A549 (cell line): ENCODE results near the gene MED17.

Experiments
- EP300 ChIP-seq, 2 experiments: fragments of >200 bp; sonication (Bioruptor Twin); formaldehyde crosslinking; IDR thresholded peaks; 2 replicates in 1 of 2; 3 replicates in 1 of 2; pipeline ENCODE4 v1.6.1; 2016 to 2017
- HOXA7 ChIP-seq: fragments of 250-450 bp; sonication (Bioruptor Pico); IDR thresholded peaks from 2 replicates; pipeline ENCODE4 v1.5.0; 2020; ENCODE audit warnings: mild to moderate bottlenecking, moderate library complexity
- TF ChIP-seq, protein P1 (sequence below): fragments of >200 bp; sonication (Bioruptor Twin); formaldehyde crosslinking; IDR thresholded peaks from 3 replicates; pipeline ENCODE4 v1.5.1; 2016

DNA sequence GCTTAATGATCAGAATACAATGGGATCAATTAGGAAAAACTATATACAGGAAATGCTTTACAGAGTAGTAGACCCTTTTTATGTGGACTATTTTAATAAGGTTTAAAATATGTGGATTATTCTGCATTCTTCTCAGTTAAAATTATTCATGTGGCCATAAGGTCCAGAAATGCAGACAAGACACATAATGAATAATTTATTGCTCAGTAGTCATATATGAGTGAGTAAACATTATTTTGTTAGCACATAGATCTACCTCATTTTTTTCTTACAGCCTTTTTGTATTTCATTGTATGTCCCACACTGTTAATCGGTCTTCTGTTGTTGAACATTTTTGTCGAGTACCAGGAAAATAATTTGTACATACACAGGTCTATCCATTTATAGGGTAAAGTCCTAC is 20.8 kb downstream of the MED17 start:
- TF ChIP-seq EP300 (IDR thresholded peaks at IDR 0.05) (no peak), HOXA7 (CRISPR knock-in tag) (no peak)
- TF ChIP-seq, protein P1, sequence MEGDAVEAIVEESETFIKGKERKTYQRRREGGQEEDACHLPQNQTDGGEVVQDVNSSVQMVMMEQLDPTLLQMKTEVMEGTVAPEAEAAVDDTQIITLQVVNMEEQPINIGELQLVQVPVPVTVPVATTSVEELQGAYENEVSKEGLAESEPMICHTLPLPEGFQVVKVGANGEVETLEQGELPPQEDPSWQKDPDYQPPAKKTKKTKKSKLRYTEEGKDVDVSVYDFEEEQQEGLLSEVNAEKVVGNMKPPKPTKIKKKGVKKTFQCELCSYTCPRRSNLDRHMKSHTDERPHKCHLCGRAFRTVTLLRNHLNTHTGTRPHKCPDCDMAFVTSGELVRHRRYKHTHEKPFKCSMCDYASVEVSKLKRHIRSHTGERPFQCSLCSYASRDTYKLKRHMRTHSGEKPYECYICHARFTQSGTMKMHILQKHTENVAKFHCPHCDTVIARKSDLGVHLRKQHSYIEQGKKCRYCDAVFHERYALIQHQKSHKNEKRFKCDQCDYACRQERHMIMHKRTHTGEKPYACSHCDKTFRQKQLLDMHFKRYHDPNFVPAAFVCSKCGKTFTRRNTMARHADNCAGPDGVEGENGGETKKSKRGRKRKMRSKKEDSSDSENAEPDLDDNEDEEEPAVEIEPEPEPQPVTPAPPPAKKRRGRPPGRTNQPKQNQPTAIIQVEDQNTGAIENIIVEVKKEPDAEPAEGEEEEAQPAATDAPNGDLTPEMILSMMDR = no peak
